8988T (cell line): ENCODE measurements around the gene PCDH15.

Source experiments
- DNase-seq: peaks from one replicate; pipeline ENCODE4 v3.0.0; 2011

The PCDH15 gene

GRCh38 chr10:54702583-54703485 lies 98.2 kb downstream of the PCDH15 start:
- DNase-seq, result no peak

- no peak for DNase-seq
These were observed 109.7 kb downstream of the PCDH15 start for GRCh38 chr10:54691331-54691730.

- no peak for DNase-seq
These were observed 118.5 kb downstream of the PCDH15 start for GRCh38 chr10:54682554-54682953.

GRCh38 chr10:54681136-54681535 lies 119.9 kb downstream of the PCDH15 start:
- no peak for DNase-seq

GRCh38 chr10:54667136-54667535 lies 133.9 kb downstream of the PCDH15 start:
- no peak for DNase-seq

GRCh38 chr10:54666192-54666591 lies 134.8 kb downstream of the PCDH15 start:
- no peak for DNase-seq

GRCh38 chr10:54665095-54665494 lies 135.9 kb downstream of the PCDH15 start:
- no peak for DNase-seq

GRCh38 chr10:54660397-54660796 lies 140.6 kb downstream of the PCDH15 start:
- no peak for DNase-seq

GRCh38 chr10:54656643-54657042 lies 144.4 kb downstream of the PCDH15 start:
- no peak for DNase-seq

- no peak for DNase-seq
These were observed 147.5 kb downstream of the PCDH15 start for GRCh38 chr10:54653518-54653917.

- DNase-seq, result no peak
These were observed 150.5 kb downstream of the PCDH15 start for GRCh38 chr10:54650547-54650946.

- DNase-seq, result no peak
These were observed 179.0 kb downstream of the PCDH15 start for GRCh38 chr10:54622017-54622416.

GRCh38 chr10:54620352-54620751 lies 180.7 kb downstream of the PCDH15 start:
- no peak for DNase-seq

- no peak for DNase-seq
These were observed 187.0 kb downstream of the PCDH15 start for GRCh38 chr10:54614072-54614471.

GRCh38 chr10:54613162-54613561 lies 187.9 kb downstream of the PCDH15 start:
- no peak for DNase-seq

GRCh38 chr10:54609423-54609822 lies 191.6 kb downstream of the PCDH15 start:
- DNase-seq, result no peak

- no peak for DNase-seq
These were observed 193.0 kb downstream of the PCDH15 start for GRCh38 chr10:54607983-54608382.

GRCh38 chr10:54594289-54594688 lies 206.7 kb downstream of the PCDH15 start:
- no peak for DNase-seq

- no peak for DNase-seq
These were observed 213.1 kb downstream of the PCDH15 start for GRCh38 chr10:54587971-54588370.

- DNase-seq, result no peak
These were observed 215.5 kb downstream of the PCDH15 start for GRCh38 chr10:54585572-54585971.

GRCh38 chr10:54577682-54578081 lies 223.3 kb downstream of the PCDH15 start:
- no peak for DNase-seq

- DNase-seq, result no peak
These were observed 224.5 kb downstream of the PCDH15 start for GRCh38 chr10:54576541-54576940.

GRCh38 chr10:54559498-54559897 lies 241.5 kb downstream of the PCDH15 start:
- no peak for DNase-seq

- no peak for DNase-seq
These were observed 247.0 kb downstream of the PCDH15 start for GRCh38 chr10:54554028-54554427.

- DNase-seq, result no peak
These were observed 251.0 kb downstream of the PCDH15 start for GRCh38 chr10:54550016-54550415.
